SH-SY5Y (cell line): Measurements from ENCODE around the gene TMEM151A.

Experiments used
- GATA2 ChIP-seq: IDR thresholded peaks from 2 replicates; pipeline ENCODE4 v1.6.1; 2011; ENCODE audit warnings: mild to moderate bottlenecking, low read depth, low read length
- GATA3 ChIP-seq: IDR thresholded peaks from 2 replicates; pipeline ENCODE4 v1.6.1; 2011; ENCODE audit warnings: low read depth, mild to moderate bottlenecking, low read length, moderate library complexity

GRCh38 chr11:66281001-66281400 lies 10.7 kb upstream of the TMEM151A start:
- TF ChIP-seq GATA2 (no peak), GATA3 (no peak)
